GM19455 (cell line): ENCODE data around the gene LGALS3BP.
"Not testable (repeated sequence)": the region's sequence is repeated elsewhere in the genome, so short reads cannot be mapped to it uniquely, and the experiment has no call there.

Source experiments
- ATAC-seq: cut with Tn5 transposase; IDR thresholded peaks from one replicate; pipeline ENCODE4 v1.9.1; 2021; ENCODE audit not compliant: unreplicated experiment

LGALS3BP gene

GRCh38 chr17:78979780-78980623, at the start of gene LGALS3BP:
Gene LGALS3BP (minus strand): TSS chr17:78979923. CDS start chr17:78977191, 2,732 bp downstream.
- ATAC-seq = no peak

GRCh38 chr17:79028496-79029326, 49.0 kb upstream of the LGALS3BP start:
- no peak for ATAC-seq

GRCh38 chr17:79027925-79028491, 48.3 kb upstream of the LGALS3BP start:
- ATAC-seq = no peak

- ATAC-seq = no peak
Measured at GRCh38 chr17:79027274-79027924, 47.7 kb upstream of the LGALS3BP start.

GRCh38 chr17:79026376-79027273, 46.9 kb upstream of the LGALS3BP start:
- no peak for ATAC-seq

GRCh38 chr17:79024901-79025737, 45.4 kb upstream of the LGALS3BP start:
- ATAC-seq = no peak

GRCh38 chr17:79023886-79024771, 44.4 kb upstream of the LGALS3BP start, which contains the start of gene C1QTNF1:
Gene C1QTNF1 (plus strand): TSS chr17:79024169. CDS start chr17:79043969, 19,800 bp downstream.
- ATAC-seq = no peak

- ATAC-seq = no peak
Measured at GRCh38 chr17:79023180-79023705, 43.5 kb upstream of the LGALS3BP start.

GRCh38 chr17:79022507-79022991, 42.8 kb upstream of the LGALS3BP start:
- ATAC-seq = no peak

- ATAC-seq = not testable (repeated sequence)
Measured at GRCh38 chr17:79021929-79022328, 42.2 kb upstream of the LGALS3BP start.

- no peak for ATAC-seq
Measured at GRCh38 chr17:79020631-79021301, 41.0 kb upstream of the LGALS3BP start.

- no peak for ATAC-seq
Measured at GRCh38 chr17:79019632-79020584, 40.2 kb upstream of the LGALS3BP start.

- ATAC-seq = no peak
Measured at GRCh38 chr17:79019261-79019631, 39.5 kb upstream of the LGALS3BP start.

GRCh38 chr17:79018370-79018695, 38.6 kb upstream of the LGALS3BP start:
- no peak for ATAC-seq

GRCh38 chr17:79017546-79018369, 38.0 kb upstream of the LGALS3BP start:
- ATAC-seq = no peak
